Cardiac fibroblast (primary cell): Measurements from ENCODE around the gene PCK2.

ENCODE experiments used
- DNase-seq, 2 donors: peaks; one replicate each; pipeline versions ENCODE4 v3.0.0 to v3.0.0-alpha.2; 2010; ENCODE audit warnings: low read depth in 2 of 2
- H3K4me3 ChIP-seq, 2 donors: replicated peaks in 1 of 2; 1 replicate in 1 of 2; 2 replicates in 1 of 2; pipeline ENCODE4 v1.5.1; 2011; ENCODE audit warnings: low read depth in 2 of 2, low read length in 2 of 2, mild to moderate bottlenecking in 2 of 2, moderate library complexity in 1 of 2
- TF ChIP-seq, protein P1 (sequence below): IDR thresholded peaks from one replicate; pipeline ENCODE4 v1.5.1; 2011; ENCODE audit warnings: low read depth, mild to moderate bottlenecking, low read length, inconsistent platforms

PCK2 gene

DNA sequence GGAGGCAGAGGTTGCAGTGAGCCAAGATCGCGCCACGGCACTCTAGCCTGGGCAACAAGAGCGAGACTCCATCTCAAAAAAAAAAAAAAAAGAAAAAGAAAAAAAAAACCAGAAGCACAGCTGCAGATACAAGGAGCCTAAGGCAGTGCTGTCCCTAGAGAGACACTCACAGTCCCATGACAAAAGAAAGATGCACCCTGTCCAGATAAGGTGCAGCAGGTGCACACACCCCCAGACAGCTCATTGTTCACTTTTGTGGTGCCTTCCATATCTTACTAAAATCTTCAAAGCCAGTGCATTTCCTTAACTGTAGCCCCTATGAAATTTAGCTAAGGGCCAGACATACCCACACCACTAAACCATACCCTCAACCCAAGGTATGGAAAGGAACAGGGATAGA lies 28.3 kb downstream of the PCK2 start:
- TF ChIP-seq, protein P1, sequence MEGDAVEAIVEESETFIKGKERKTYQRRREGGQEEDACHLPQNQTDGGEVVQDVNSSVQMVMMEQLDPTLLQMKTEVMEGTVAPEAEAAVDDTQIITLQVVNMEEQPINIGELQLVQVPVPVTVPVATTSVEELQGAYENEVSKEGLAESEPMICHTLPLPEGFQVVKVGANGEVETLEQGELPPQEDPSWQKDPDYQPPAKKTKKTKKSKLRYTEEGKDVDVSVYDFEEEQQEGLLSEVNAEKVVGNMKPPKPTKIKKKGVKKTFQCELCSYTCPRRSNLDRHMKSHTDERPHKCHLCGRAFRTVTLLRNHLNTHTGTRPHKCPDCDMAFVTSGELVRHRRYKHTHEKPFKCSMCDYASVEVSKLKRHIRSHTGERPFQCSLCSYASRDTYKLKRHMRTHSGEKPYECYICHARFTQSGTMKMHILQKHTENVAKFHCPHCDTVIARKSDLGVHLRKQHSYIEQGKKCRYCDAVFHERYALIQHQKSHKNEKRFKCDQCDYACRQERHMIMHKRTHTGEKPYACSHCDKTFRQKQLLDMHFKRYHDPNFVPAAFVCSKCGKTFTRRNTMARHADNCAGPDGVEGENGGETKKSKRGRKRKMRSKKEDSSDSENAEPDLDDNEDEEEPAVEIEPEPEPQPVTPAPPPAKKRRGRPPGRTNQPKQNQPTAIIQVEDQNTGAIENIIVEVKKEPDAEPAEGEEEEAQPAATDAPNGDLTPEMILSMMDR: no peak
- no peak for DNase-seq
- no peak overlapping the region for H3K4me3 ChIP-seq

DNA sequence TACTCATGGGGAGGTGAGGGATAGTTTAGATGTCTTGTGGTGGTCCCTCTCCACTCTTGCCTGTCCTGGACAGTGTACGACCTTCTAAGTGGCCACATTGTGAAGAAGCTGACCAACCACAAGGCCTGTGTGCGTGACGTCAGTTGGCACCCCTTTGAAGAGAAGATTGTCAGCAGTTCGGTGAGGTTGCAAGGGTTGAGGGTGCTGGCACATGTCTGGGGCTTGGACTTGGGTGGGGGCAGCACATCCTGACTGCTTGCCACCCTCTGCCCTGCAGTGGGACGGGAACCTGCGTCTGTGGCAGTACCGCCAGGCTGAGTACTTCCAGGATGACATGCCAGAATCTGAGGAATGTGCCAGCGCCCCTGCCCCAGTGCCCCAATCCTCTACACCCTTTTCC lies 28.8 kb downstream of the PCK2 start:
- TF ChIP-seq, protein P1: no peak
- H3K4me3 ChIP-seq: no peak overlapping the region
- no peak for DNase-seq

DNA sequence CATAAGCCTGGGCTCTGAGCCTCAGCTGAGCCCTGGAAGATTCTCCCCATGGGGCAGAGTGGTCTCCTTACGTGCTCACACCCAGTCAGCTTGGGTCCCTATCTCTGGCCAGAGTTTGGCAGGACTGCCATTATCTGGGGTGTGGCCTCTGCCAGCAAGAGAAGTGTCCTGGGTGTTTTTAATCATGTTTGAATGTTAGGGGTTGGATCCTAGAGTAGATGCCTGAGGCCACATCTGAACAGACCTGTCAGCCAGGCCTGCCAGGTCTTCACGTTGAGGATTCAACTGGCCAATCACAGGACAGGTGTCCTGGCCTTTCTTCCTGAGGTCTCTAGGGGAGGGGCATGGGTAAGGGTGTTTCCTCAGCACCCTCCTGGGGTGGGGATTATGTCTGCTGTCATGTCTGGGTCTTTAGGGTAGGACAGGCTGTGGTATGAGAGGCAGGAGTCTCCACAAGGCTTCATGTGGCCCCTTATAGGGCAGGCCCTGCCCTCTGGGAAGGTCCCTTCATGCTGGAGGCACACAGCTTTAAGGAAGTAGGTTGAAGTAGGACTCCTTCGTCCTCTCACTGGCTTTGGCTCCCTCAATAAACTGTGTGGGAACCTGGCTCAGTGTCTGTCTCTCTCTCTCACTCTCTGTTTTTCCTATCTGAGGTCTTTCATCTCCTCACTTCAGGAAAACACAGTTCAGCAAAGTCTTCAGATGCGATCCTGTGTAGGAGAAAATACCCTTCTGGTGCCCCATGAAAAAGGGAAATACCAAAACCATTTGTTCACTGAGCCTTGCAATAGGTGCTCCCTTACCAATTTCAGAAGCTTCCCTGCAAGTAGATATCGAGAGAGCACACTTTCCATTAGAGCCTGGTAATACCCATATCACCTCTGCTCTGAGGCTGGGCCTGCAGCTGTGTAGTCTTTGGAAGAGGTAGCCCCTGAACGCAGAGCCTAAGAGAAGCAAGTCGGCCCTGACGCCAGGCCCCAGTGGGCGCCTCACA lies 29.6 kb downstream of the PCK2 start:
- TF ChIP-seq, protein P1: no peak
- no peak overlapping the region for H3K4me3 ChIP-seq
- no peak for DNase-seq

DNA sequence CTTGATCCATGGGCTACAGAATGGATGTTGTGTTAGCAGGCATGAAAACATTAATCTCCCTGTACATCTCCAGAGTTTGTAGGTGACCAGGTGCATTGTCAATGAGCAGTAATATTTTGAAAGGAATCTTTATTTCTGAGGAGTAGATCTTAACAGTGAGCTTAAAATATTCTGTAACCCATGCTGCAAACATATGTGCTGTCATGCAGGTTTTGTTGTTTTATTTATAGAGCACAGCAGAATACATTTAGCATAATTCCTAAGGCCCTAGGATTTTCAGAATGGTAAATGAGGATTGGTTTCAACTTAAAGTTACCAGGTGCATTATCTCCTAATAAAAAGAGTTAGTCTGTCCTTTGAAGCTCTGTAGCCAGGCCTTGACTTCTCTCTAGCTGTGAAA lies 32.8 kb downstream of the PCK2 start:
- DNase-seq: no peak
- no peak overlapping the region for H3K4me3 ChIP-seq
- TF ChIP-seq, protein P1: no peak

DNA sequence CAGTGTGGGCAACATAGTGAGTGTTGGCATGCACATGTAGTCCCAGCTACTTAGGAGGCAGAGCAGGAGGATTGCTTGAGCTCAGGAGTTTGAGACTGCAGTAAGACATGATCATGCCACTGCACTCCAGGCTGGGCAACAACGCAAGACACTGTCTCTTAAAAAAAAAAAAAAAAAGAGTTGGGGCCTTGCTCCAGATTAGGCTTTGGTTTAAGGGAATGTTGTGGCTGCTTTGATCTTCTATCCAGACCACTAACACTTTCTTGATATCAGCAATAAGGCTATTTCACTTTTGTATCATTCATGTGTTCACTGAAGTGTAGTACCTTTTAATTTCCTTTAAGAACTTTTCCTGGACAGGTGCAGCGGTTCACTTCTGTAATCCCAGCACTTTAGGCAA lies 33.6 kb downstream of the PCK2 start:
- no peak for DNase-seq
- TF ChIP-seq, protein P1: no peak

DNA sequence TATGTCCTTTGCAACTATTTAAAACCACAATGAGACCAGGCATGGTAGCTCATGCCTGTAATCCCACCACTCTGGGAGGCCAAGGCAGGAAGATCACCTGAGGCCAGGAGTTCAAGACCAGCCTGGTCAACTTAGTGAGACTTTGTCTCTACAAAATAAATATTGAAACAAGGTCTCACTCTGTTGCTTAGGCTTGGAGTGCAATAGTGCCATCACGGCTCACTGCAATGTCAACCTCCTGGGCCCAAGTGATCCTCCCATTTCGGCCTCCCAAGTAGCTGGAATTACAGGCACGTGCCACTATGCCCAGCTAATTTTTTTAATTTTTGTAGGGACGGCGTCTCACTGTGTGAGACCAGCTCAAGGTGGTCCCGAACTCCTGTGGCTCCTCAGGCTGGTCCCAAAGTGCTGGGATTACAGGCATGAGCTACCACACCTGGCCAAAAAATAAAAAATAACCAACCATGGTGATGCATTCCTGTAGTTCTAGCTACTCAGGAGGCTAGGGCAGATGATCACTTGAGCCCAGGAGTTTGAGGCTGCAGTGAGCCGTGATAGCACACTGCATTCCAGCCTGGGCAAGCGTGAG lies 35.4 kb downstream of the PCK2 start:
- no peak for DNase-seq
- TF ChIP-seq, protein P1: no peak
- no peak overlapping the region for H3K4me3 ChIP-seq

More for the DNA sequence above, 33.6 kb downstream of the PCK2 start:
- H3K4me3 ChIP-seq: no peak overlapping the region
